ENCODE results near the gene GRK5.

GRK5 gene

DNA sequence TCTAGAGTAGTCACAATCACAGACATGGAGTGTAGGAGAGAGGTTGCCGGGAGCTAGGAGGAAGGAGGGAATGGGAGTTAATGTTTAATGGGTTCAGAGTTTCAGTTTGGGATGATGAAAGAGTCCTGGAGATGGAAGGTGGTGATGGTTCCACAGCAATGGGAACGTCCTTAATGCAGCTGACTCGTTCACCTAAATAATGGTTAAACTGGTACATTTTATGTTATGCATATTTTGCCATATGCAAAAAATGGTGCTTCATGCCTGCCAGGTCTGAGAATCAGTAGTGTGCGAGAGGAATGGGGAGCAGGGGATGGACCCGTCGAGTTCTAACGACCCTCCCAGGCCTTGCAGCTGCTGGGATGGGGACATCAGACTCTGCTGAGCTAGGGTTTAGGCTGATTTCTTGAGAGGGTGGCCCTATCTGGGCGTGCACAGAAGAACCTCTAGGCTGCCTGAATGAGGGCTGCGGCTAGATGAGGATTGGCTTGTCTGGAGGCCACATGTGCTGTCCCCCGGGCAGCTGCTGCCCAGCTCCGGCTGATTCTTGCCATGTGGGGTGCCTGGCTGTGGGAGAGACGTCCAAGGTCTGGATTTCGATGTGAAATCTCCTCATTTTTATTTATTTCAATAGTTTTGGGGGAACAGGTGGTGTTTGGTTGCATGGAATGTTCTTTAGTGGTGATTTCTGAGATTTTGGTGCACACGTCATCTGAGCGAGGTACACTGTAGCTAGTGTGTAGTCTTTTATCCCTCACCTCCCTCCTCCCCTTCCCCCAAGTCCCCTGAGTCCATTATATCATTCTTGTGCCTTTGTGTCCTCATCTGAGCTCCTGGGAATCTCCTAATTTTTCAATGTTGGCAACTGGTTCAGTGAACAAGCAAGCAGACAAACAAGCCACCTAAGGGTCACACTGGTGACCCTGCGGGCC lies 116.0 kb downstream of the GRK5 start:
- no peak for DNase-seq

DNA sequence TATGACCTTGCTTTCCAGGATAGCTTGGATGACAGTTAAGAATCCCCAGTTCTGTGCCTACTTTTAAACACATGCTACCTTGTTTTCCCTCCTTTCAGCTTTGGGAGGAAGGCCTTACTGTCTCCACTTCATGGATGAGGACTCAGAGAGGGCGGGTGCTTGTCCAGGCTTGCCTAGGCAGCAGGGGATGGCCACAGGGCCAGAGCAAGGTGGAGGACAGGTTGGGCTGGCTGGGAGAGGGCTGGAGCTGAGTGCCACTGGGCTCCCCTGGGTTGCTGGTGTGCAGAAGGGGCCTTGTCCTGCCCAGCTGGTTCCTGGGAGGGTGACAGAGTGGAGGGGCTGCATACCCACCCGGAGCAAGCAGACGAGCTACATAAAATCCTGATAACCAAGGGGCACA lies 117.8 kb downstream of the GRK5 start:
- DNase-seq = no peak

DNA sequence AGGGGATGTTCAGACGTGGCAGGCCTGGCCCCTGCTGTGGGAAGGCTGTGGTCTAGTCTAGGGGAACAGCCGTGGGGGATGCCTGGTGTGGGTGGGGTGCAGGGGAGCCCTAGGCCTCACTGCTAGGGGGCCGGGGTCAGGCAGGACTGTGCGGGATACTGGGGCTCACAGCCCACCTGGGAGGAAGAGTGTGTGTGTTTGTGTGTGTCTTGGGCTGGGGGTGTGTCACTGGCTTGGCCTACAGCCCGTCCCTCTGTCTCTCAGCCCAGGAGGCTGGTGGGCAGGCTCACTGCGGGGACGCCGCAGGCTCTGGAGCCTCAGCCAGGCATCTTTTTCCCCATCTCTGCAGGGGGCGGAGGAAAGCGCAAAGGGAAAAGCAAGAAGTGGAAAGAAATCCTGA lies 118.8 kb downstream of the GRK5 start:
- no peak for DNase-seq

DNA sequence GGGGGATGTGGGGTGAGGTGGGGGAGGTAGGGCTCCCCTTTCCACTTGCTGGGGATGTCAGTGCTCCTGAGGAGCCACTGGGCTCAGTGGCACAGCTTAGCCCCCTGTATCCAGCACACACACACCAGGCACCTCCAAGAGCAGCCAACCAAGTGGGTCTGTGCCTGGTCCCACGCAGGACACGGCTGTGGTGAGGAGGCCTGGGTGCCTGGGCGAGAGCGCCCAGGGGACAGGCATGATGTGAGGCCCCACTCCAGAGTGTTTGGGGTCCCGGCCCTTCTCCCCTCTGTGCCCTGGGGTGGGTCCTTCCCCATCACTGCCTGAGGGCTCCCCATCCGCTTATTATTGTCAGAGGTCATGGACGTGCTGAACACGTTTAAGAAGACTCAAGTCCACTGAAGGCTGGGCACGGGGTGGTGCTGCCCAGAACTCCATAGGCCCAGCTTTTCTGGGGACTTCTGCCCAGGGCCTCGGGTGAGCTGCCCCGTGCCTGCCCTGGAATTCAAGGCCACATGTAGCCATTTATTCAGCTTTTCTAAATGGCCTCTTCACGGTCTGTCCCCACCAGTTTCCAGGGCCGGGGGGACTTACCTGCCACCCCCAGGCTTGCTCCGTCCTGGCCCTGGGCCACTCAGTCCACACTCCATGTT lies 119.8 kb downstream of the GRK5 start:
- no peak for DNase-seq

DNA sequence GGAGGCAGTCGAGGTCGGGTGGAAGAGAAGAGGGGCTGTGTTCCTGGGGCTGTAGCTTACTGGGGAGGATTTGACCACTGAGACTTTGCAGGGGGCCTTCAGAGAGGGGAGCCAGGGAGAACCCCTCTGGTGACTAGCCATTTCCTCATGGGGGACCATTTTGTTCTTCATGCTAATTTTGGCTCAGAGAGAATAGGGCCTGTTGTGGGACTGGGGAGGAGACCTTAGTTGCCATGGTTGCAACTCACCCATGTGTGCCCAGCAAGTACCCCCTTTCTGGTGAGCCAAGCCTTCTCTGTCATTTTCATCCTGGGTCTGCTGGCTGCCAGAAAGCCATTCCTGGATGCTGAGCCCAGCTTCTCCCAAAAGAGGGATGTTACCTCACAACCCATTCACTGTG lies 120.9 kb downstream of the GRK5 start:
- peak; percentile 17 for DNase-seq

DNA sequence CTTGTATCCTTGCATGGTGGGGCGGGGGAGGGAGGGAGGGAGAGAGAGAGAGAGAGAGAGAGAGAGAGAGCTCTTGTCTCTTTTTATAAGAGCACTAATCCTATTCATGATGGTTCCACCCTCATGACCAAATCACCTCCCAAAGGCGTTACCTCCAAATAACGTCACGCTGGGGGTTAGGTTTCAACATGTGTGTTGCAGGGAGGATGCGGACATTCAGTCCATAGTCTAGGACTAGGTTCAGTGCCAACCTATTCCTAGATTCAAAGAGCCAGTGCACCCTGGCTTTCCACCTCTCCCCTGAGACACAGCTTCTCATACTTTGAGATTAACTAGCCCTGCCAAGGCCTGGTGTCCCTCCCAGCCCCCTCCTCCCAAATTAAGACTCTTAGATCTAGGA lies 123.0 kb downstream of the GRK5 start:
- no peak for DNase-seq

DNA sequence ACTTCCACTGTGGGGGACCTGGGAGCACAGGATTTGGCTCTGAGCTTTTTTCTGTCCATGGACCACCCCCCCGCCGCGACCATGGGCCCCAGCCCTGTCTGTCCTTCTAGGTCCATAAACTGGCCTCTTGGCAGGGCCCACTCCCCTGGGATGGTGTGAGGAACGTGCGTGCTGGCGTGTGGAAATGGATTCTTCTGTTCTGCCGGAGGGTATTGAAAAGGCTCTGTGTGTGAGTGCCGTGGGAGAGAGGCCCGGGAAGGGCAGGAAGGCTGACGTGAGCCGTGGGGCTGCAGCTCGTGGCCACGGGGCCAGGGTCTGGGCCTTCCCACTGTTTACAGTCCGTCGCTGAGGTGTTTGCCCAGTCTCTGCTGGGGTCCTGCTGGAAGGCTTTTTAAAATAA lies 123.7 kb downstream of the GRK5 start:
- DNase-seq = no peak

DNA sequence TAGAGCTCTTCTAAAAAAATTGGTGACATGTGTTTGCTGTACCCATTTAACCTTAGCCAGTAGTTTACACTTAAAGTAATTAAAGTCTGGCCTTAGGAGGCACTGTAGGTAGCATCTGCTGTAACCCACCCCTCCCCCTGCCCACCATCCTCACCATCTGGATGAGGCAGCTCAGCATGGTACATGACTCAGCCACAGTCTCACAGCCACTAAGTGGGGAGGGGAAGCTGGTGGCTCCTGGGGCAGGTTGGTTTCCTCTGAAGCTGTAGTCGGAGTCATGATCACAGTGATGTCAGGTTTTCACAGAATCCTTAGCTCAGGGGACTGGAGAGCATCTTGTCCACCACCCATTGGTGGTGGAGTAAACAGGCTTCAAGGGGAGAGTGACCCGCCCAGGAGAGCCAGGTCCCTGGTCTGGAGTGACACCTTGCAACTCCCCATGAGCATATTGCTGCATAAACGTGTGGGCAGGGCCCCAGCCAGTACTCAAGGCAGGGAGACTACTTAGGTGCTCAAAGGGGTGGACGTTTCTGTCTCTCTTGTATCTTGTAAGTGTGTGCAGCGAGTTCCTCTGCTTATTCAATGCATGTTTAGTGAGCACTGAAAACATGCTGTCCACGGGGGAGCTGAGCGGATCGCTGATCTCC lies 125.9 kb downstream of the GRK5 start:
- DNase-seq = no peak

DNA sequence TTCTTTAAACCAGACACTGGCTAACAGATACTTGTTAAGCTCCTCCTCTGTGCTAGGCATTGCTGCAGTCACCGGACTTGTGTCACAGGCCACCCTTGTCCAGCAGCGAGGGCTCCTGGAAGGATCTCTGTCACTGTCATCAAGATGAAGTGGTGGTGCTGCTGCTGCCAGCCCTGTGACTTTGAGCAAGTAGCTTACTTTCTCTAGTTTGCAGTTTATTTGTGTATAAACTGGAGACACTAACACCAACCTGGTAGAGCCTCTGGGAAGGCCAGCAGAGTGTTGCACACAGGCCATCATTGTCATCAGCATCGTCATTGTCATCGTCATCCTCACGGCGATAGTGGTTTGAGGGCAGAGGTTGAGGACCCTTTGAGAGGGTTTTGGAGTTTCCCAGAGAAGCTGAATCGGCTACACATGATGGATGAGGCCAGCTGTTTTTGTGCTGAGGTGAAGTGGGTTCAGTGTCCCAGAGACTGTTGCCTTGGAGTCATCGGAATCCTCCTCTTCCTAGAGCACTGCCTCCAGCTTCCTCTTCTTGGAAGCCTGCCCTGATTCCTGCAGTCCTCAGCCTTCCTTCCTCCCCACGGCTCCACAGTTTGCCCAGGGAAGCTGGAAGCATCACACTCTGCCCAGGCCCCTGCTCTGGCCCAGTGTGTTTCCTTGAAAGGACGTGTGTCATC lies 128.4 kb downstream of the GRK5 start:
- no peak for DNase-seq

DNA sequence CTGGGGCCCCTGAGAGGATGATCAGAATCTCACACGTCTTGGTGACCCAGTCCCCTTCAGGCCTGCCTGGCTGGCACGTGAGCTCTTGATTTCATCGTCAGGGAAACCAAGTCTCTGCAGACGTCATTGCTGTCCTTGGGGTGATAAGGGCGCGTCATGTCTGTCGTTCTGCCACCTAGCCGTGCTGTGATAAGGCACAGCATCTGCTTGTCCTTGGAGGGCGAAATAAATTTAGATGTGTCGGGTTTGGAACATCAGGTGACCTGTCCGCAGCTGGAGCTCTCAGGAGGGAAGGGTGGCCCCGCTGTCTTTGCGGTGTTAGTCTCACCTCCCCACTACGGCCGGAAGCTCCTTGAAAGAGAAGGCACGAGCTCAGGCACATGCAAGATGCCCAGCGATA lies 129.2 kb downstream of the GRK5 start:
- no peak for DNase-seq

DNA sequence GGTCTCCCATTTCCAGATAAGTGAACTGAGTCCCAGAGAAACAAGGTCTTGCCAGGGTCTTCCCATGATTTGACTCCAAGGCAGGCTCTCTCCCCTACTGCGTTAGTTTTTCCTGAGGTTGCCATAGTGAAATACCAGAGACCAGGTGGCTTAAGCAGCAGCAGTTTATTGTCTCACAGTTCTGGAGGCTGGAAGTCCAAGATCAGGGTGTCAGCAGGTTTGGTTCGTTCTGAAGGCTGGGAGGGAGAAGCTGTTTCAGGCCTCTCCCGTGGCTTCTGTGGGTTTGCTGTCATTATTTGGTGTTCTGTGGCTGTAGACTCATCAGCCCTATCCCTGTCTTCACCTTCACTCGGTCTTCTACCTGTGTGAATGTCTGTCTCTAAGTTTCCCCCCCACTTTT lies 129.9 kb downstream of the GRK5 start:
- DNase-seq = no peak

DNA sequence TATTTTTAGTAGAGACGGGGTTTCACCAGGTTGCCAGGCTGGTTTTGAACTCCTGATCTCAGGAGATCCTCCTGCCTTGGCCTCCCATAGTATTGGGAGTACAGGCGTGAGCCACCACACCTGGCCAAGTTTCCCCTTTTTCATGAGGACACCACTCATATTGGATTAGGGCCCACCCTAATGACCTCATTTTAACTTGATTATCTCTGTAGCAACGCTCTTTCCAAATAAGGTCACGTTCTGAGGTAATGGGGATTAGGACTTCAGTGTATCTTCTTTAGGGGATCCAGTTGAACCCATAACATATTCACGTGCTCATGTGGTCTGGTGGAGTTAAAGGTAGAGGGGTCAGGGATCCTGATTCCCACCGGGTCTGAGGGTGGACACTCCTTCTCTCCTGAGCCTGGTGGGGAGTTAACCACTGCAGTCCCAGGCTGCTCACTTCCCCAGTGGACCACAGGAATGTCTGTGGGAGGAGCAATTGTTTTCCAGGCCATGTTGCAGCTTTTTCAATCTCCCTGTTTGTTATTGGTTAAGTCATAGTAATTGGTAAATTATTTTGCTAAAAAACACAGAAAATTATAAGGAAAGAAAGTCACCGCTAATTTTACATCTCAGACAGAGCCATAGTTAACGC lies 130.5 kb downstream of the GRK5 start:
- no peak for DNase-seq

DNA sequence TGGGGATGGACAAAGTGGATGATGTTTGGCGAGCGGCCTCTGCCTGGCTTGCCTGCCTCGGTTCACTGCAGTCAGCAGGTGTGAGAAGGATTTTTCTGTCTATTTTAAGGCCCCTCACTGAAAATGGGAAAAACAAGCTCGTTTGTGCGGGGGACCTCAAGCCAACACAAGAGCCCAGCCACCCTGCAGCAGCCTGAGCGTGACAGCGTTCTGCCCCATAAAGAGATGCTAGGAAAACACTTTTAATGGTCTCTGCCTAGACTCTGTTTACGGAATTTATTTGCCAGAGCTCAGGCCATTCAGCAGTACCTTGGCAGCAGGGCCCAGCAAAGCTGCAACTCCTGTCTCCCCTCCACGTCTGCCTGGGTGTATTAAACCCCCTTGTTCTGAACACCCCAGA lies 131.7 kb downstream of the GRK5 start:
- DNase-seq = no peak

DNA sequence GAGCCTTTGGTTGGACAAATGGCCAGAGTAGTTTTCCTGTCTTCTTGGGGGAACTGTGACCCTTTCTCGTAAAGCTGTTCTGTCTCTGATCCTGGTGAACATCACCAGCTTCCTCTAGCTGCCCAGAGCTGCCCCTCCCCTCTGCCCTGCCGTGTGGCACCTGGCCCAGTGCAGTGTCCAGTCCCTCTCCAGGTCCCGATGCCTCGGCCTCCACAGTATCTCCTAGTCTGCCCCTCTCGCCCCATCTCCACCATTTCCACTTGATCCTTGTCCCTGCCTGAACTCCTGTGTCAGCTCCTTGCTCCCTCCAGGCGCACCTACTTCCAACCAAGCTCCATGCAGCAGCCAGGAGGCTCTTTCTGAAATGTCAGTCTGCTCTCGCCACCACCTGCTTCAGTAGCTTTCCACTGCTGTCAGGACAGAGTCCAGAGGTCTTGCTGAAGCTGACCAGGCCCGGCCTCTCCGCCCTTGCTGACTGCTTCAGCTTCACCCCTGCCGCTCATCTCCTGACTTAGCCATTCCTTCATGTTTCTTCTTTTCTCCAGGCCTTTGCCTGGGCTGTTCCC lies 133.6 kb downstream of the GRK5 start:
- DNase-seq = no peak

DNA sequence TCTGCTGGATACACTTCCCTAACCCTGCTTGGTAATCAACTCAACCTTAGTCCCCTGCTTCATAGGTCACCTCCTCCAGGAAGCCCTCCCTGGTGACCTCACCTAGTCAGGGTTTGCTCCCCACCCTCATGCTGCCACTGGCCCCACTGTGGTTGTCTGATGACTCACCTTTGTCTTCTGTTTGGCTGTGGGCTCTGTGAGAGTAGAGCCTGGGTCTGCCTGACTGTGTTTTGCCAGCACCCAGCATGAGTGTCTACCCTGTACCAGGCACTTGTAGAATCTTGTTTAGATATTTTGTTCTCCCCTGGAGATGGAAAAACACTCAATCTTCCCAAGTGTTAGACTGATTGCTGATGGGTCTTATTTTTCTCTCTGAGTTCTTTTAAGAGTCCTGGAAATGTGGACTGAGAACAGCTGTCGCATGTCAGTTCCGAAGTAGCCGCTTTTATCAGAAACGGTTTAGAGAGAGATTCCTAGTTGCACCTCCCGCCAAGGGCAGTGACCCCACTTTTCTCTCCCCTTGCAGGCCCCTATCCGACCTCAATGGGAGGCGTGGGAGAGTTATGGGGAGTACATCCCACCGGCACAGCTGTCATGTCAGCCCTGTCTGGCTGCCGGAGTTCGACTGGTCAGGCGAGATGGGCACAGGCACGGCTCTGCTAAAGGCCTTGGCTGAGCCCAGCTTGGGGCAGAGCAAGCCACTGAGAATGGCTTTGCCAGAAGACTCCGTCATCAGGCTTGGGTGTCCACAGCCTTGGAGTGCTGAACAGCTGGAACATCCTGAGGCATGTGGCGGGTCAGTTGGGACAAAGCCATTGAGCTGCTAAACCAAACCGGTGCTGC lies 134.3 kb downstream of the GRK5 start:
- no peak for DNase-seq

DNA sequence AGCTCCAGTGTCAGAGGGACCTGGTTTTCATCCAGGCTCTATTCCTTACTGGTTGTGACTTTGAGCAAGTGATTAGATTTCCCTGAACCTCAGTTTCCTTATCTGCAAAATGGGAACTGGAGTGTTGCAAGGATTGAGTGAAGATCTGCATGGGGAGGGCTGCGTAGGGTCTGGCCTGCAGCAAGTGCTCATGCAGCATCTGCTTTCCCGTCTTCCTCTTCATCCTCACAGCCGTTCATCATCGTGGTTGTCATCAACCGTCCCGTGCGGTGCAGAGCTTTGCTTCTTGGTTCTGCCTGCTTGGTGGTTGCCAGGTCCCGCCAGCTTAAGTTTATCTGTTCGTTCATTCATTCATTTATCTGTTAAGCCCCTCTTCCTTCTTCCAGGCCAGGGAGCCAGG lies 135.0 kb downstream of the GRK5 start:
- no peak for DNase-seq

DNA sequence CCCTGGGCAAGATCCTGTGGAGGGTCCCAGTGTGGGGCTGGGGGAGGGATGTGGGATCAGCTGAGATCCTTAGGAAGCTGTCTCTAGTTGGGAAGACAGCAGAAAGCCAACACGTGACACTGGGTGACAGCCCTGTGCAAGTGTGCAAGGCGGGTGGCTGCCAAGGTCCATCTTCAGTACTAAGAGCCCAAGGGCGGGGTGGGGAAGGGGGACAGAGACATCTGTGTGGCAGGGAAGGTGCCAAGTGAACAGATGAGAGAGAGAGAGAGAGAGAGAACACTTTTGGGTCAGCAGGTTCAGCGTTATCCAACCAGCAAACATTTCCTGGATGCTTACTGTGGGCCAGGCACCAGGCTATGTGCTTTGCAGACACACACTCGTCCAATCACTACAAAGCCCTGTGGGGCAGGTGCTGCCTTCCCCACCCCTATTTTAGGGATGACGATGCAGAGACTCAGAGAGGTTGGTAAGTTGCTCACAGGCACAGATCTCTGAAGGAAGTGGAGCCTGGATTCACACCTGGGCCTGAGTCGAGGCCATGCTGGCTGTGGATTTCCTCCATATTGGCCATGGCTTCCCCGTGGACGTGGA lies 135.7 kb downstream of the GRK5 start:
- DNase-seq = no peak

DNA sequence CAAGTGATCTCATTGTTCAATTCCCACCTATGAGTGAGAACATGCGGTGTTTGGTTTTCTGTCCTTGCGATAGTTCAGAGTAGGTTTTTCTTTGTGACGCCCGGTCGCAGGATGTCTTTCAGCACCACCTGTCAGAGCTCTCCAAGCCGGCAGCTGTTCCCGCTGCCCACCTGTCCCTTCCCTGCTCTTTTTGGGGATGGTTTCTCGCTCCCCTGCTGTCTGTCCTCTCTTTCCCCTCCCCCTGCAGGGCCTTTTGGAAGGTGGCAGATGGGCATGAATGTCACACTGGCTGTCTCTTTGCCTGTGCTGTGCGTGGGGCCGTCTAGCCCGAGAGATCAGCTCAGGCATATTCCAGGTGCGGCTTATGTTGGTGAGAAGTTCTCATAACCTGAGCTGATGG lies 137.0 kb downstream of the GRK5 start:
- no peak for DNase-seq

DNA sequence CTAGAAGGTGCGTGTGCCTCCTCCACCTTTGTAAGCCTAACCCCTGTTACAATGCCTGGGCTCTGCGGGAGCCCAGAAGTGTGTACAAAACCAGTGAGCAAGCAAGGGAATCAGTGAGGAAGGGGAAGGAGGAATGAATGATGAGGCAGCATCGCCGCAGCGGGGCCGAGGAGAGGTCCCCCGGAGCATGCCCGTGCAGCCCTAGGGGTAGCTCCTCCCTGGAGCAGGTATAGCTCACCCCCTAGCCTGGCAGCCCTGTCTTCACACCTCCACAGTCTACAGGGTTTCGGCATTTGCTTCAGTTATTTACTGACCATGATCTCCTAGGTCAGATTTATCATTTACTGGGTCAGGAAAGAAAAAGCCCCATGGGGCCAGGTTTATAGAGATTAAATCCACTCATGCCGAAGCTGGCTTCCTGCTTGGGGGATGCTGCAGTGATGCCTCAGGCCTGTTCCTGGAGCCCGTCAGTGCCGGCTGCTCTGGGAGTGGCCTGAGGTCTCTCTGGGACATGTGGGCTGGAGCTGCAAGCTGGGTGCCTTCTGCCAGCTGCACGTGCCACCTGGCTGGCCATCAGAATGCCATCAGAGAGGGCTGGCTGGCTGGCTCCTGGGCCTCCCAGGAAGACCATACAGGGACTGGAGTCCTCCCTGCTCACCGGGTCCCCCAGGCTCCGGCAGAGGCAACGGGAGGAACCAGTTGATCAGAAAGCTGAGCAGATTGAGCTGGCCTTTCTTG lies 138.9 kb downstream of the GRK5 start:
- no peak for DNase-seq

DNA sequence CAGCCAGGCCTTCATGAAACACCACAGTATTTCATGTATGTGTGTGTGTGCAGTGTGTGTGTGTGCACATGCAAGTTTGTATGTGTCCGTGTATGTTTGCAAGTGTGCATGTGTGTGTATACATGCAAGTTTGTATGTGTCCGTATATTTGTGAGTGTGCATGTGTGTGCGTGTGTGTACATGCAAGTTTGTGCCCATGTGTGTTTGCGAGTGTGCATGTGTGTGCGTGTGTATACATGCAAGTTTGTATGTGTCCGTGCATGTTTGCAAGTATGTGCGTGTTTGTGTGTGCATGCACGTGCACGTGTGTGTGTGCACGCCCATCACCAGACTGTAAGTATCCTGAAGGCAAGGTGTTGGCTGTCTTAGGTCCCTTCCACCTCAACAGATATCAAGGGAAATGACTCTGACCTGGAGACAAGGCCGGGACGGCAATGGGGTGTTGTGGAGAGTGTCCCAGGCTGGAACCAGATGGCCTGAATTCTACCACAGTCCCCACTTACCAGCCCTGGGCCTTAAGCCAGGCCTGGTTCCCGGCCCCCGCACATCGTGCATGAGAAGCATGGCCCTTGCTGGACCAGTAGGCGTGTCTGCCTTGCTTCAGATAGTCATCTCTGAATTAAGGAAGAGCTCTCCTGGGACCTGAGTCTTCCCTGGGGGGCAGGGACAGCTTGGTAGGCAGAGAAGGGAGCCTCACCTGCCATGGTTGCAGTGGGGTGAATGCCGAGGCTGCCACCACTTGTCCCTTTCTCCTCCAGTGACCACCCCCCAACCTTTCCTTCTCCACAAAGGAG lies 140.0 kb downstream of the GRK5 start:
- no peak for DNase-seq
